ENCODE data around the gene CLTA. TPM values are rescaled to one million over a fixed set of nuclear protein-coding genes. Genes with fewer than 3 reads are reported as not detected.

Gene CLTA
- total RNA-seq, 2 donors from 2014 or later: 210 to 312 TPM

DNA sequence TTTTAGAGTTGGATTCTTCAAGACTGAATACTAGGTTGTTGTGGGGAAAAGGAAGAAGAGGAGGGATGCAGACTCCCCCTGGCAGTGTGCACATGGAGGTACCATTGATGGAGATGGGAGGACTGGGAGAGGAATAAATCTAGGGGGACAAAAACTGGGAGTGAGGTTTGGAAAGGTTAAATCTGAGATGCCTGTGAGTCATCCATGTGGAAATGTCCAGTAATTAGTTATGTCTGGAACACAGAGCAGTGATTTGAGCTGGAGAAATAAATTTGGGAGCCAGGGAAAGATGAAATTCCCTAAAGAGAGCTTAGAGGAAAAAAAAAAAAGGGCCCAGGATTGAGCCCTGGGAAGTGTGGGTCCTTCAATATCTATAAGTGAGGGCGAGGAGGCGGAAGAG lies 29.5 kb upstream of the CLTA start:
- H3K9ac ChIP-seq (ENCODE audit: low read depth in 2 of 2, low read length in 2 of 2): no peak overlapping the region
- no peak for DNase-seq
- intact Hi-C loops (cut with DNase I): no loop called here
- H3K4me3 ChIP-seq: no peak overlapping the region
- no peaks in the 10 kb centered on the region for H3K27me3 ChIP-seq
- no peak overlapping the region for H3K27ac ChIP-seq
- no peaks in the 10 kb centered on the region for H3K36me3 ChIP-seq
- no peaks in the 10 kb centered on the region for H3K9me3 ChIP-seq
- TF ChIP-seq, protein P1, sequence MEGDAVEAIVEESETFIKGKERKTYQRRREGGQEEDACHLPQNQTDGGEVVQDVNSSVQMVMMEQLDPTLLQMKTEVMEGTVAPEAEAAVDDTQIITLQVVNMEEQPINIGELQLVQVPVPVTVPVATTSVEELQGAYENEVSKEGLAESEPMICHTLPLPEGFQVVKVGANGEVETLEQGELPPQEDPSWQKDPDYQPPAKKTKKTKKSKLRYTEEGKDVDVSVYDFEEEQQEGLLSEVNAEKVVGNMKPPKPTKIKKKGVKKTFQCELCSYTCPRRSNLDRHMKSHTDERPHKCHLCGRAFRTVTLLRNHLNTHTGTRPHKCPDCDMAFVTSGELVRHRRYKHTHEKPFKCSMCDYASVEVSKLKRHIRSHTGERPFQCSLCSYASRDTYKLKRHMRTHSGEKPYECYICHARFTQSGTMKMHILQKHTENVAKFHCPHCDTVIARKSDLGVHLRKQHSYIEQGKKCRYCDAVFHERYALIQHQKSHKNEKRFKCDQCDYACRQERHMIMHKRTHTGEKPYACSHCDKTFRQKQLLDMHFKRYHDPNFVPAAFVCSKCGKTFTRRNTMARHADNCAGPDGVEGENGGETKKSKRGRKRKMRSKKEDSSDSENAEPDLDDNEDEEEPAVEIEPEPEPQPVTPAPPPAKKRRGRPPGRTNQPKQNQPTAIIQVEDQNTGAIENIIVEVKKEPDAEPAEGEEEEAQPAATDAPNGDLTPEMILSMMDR (IDR thresholded peaks at IDR 0.05): no peak
- peaks cover 3% of the 10 kb centered on the region for H3K4me1 ChIP-seq

DNA sequence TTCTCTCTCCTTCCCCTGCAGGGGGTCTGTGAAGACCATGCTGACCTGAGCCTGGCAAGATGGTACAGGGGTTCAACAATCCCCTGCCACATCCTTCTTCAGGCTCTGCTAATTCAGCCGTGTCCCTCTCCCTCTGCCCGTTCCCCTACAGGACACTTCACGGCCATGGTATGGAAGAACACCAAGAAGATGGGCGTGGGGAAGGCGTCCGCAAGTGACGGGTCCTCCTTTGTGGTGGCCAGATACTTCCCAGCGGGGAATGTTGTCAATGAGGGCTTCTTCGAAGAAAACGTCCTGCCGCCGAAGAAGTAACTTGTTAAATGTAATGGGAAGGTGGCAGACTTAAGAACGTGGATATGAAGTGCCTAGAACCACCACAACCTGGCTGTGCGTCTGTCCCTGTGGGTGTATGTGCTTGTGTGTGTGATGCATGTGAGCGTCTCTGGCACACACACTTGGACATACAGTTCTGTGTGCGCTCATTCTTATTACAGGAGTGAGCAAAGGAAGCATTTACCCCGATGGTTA lies 28.4 kb upstream of the CLTA start:
- Histone ChIP-seq H3K27me3 (no peaks in the 10 kb centered on the region), H3K9me3 (no peaks in the 10 kb centered on the region), H3K9ac (ENCODE audit: low read depth in 2 of 2, low read length in 2 of 2) (no peak overlapping the region), H3K36me3 (no peaks in the 10 kb centered on the region), H3K4me1 (peaks cover 3% of the 10 kb centered on the region), H3K27ac (no peak overlapping the region), H3K4me3 (no peak overlapping the region)
- no peak for DNase-seq
- intact Hi-C loops (cut with DNase I): no loop called here
- TF ChIP-seq, protein P1 (IDR thresholded peaks at IDR 0.05): no peak

DNA sequence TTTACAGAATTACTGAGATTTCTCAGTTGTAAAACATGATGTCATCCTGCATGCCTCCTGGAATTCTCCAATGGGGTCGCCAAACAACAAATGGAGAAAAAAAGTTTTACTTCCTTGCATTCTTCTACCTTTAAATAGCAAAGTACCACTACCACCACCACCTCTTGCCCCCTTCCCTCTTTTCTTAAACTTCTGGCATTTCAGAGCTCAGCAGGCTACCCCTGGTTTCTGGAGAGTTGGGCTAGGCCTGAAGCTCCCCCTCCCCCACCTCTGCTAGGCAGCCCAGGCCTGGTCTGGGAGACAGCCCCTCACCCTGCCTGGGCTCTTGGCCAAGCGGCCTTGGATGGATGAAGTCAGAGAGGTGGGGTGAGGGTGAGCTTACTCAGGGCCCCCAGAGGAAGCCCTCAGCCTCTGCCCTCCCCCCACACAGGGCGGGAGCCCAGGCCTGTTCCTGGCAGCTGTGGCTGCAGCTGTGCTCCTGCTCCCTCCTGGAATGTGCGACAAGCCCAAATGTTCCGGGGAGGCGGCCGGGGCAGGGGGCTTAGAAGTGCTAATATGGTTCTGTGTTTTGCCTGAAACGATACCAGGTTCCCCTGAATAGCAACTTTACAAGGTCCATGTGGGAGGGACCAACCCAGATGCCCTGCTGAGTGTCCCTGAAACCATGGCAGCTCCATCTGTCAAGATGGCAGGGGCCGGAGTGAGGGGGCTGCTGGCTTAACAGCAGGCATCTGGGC lies 27.5 kb upstream of the CLTA start:
- no peaks in the 10 kb centered on the region for H3K36me3 ChIP-seq
- intact Hi-C loops (cut with DNase I): no loop called here
- peak overlapping the region; percentile 60 for H3K27ac ChIP-seq
- DNase-seq: no peak
- TF ChIP-seq, protein P1 (IDR thresholded peaks at IDR 0.05): no peak
- no peaks in the 10 kb centered on the region for H3K27me3 ChIP-seq
- H3K9ac ChIP-seq (ENCODE audit: low read depth in 2 of 2, low read length in 2 of 2): no peak overlapping the region
- no peaks in the 10 kb centered on the region for H3K9me3 ChIP-seq
- no peak overlapping the region for H3K4me3 ChIP-seq
- H3K4me1 ChIP-seq: peaks cover 3% of the 10 kb centered on the region

DNA sequence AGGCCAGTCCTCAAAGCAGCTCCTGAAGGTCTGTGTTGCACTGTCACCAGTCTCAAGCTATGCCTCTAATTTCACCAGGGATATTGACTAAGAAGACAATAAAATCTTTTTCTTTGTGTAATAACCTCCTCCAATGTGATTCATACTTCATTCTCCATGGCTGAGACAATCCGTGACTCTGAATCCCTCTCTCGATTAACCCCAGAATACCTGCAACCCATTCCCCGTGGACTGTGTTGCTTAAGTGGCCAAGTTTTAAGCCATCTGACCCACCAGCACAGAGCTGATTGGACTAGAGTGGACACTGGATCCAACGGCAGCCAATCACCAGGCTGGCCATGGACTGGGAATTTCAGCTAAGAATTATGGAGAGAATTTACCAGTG lies 26.9 kb upstream of the CLTA start:
- Histone ChIP-seq H3K4me1 (peaks cover 3% of the 10 kb centered on the region), H3K27me3 (no peaks in the 10 kb centered on the region), H3K27ac (peak overlapping the region; percentile 60), H3K36me3 (no peaks in the 10 kb centered on the region), H3K9me3 (no peaks in the 10 kb centered on the region), H3K4me3 (no peak overlapping the region), H3K9ac (ENCODE audit: low read depth in 2 of 2, low read length in 2 of 2) (no peak overlapping the region)
- TF ChIP-seq, protein P1 (IDR thresholded peaks at IDR 0.05): no peak
- intact Hi-C loops (cut with DNase I): no loop called here
- no peak for DNase-seq

DNA sequence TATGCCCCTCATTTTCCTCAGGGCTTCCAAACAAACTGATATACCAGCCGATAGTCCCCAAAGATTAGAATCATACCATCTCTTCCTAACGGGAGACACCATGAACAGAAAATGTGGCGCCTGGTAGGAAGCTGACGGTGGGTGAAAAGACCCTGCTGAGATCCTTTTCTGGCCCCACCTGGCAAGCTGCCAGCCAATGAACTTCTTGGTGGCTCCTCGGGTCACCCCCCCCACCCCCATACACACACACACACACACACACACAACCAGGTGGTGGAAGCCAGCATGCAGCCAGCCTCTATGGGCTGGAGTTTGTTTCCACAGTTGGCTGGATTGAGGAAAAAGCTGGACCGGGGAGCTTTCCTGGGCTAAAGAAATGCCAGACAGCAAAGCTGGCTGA lies 26.3 kb upstream of the CLTA start:
- Histone ChIP-seq H3K9me3 (no peaks in the 10 kb centered on the region), H3K27ac (no peak overlapping the region), H3K4me3 (no peak overlapping the region), H3K36me3 (no peaks in the 10 kb centered on the region), H3K27me3 (no peaks in the 10 kb centered on the region), H3K9ac (ENCODE audit: low read depth in 2 of 2, low read length in 2 of 2) (no peak overlapping the region), H3K4me1 (peaks cover 3% of the 10 kb centered on the region)
- TF ChIP-seq, protein P1 (IDR thresholded peaks at IDR 0.05): no peak
- intact Hi-C loops (cut with DNase I): no loop called here
- no peak for DNase-seq
